Mesenchymal stem cell (in vitro differentiated cells and primary cell): ENCODE results near the gene CTNNA3.

Source experiments
- DNase-seq: peaks from one replicate; pipeline ENCODE4 v3.0.0-alpha.2; 2013
- H2AFZ ChIP-seq: one replicate; pipeline ENCODE4 v1.6.1; 2013; ENCODE audit warnings: low read depth, mild to moderate bottlenecking, control low read depth, inconsistent platforms, low read length, moderate library complexity
- H2AK5ac ChIP-seq: 2 replicates; pipeline ENCODE4 v1.6.1; 2013; ENCODE audit warnings: low read length, moderate library complexity, mild to moderate bottlenecking, inconsistent platforms; ENCODE audit not compliant: severe bottlenecking
- H2BK120ac ChIP-seq: one replicate; pipeline ENCODE4 v1.6.1; 2013; ENCODE audit warnings: low read depth, mild to moderate bottlenecking, inconsistent platforms, low read length, moderate library complexity
- H2BK12ac ChIP-seq, 2 experiments: one replicate each; pipeline ENCODE4 v1.6.1; 2013; ENCODE audit warnings: inconsistent platforms in 2 of 2, low read length in 2 of 2, mild to moderate bottlenecking in 2 of 2, moderate library complexity in 2 of 2, control low read depth in 1 of 2
- H2BK15ac ChIP-seq: one replicate; pipeline ENCODE4 v1.6.1; 2013; ENCODE audit warnings: mild to moderate bottlenecking, low read depth, inconsistent platforms; ENCODE audit not compliant: poor library complexity, severe bottlenecking
- H2BK5ac ChIP-seq: 2 replicates; pipeline ENCODE4 v1.6.1; 2013; ENCODE audit warnings: low read depth, mild to moderate bottlenecking, low read length, control low read depth, inconsistent platforms; ENCODE audit not compliant: poor library complexity, severe bottlenecking
- H3K14ac ChIP-seq, 2 experiments: one replicate each; pipeline ENCODE4 v1.6.1; 2013; ENCODE audit warnings: inconsistent platforms in 2 of 2, low read length in 2 of 2, control low read depth in 1 of 2, mild to moderate bottlenecking in 1 of 2, moderate library complexity in 1 of 2
- H3K18ac ChIP-seq, 2 experiments: one replicate each; pipeline ENCODE4 v1.6.1; 2013; ENCODE audit warnings: inconsistent platforms in 2 of 2, low read length in 2 of 2, control low read depth in 1 of 2, low read depth in 1 of 2, mild to moderate bottlenecking in 1 of 2
- H3K23ac ChIP-seq, 2 experiments: one replicate each; pipeline ENCODE4 v1.6.1; 2013; ENCODE audit warnings: inconsistent platforms in 2 of 2, low read length in 2 of 2, mild to moderate bottlenecking in 2 of 2, moderate library complexity in 2 of 2, control low read depth in 1 of 2
- H3K27ac ChIP-seq: 2 replicates; pipeline ENCODE4 v1.5.1; 2013; ENCODE audit warnings: mild to moderate bottlenecking, moderate library complexity, low read length, control low read depth, inconsistent platforms; ENCODE audit not compliant: poor library complexity, severe bottlenecking
- H3K27me3 ChIP-seq, 2 experiments: 2 replicates each; pipeline versions ENCODE4 v1.6.1 to v1.7.0; 2013; ENCODE audit warnings: low read length in 2 of 2, mild to moderate bottlenecking in 2 of 2, moderate library complexity in 2 of 2, control low read depth in 1 of 2, inconsistent platforms in 1 of 2; ENCODE audit not compliant: control insufficient read depth in 1 of 2, insufficient read depth in 1 of 2
- H3K36me3 ChIP-seq, 2 experiments: 2 replicates each; pipeline versions ENCODE4 v1.6.1 to v1.7.0; 2013; ENCODE audit warnings: low read length in 2 of 2, control low read depth in 1 of 2, inconsistent platforms in 1 of 2, low read depth in 1 of 2, mild to moderate bottlenecking in 1 of 2; ENCODE audit not compliant: insufficient read depth in 2 of 2, control insufficient read depth in 1 of 2
- H3K4ac ChIP-seq, 2 experiments: one replicate each; pipeline ENCODE4 v1.6.1; 2013; ENCODE audit warnings: inconsistent platforms in 2 of 2, low read length in 2 of 2, mild to moderate bottlenecking in 2 of 2, moderate library complexity in 2 of 2, control low read depth in 1 of 2, low read depth in 1 of 2
- H3K4me1 ChIP-seq: 2 replicates; pipeline ENCODE4 v1.6.1; 2013; ENCODE audit warnings: low read depth, low read length, control low read depth; ENCODE audit not compliant: control insufficient read depth, insufficient read depth
- H3K4me2 ChIP-seq: 2 replicates; pipeline ENCODE4 v1.6.1; 2013; ENCODE audit warnings: low read length, mild to moderate bottlenecking, inconsistent platforms; ENCODE audit not compliant: poor library complexity, severe bottlenecking
- H3K4me3 ChIP-seq, 2 experiments: 2 replicates each; pipeline versions ENCODE4 v1.5.1 to v1.7.0; 2013; ENCODE audit warnings: low read length in 2 of 2, mild to moderate bottlenecking in 2 of 2, control low read depth in 1 of 2, low read depth in 1 of 2; ENCODE audit not compliant: insufficient read depth in 1 of 2
- H3K79me1 ChIP-seq: replicated peaks from 2 replicates; pipeline ENCODE4 v1.6.1; 2013; ENCODE audit warnings: mild to moderate bottlenecking, control low read depth, low read length, inconsistent platforms; ENCODE audit not compliant: poor library complexity, severe bottlenecking
- H3K9ac ChIP-seq: 2 replicates; pipeline ENCODE4 v1.7.0; 2013; ENCODE audit warnings: mild to moderate bottlenecking, low read length, moderate library complexity
- H3K9me3 ChIP-seq: 2 replicates; pipeline ENCODE4 v1.7.0; 2013; ENCODE audit warnings: mild to moderate bottlenecking, low read length; ENCODE audit not compliant: control insufficient read depth
- H4K8ac ChIP-seq: one replicate; pipeline ENCODE4 v1.6.1; 2013; ENCODE audit warnings: inconsistent platforms, mild to moderate bottlenecking, low read length, moderate library complexity
- H4K91ac ChIP-seq: one replicate; pipeline ENCODE4 v1.6.1; 2013; ENCODE audit warnings: mild to moderate bottlenecking, low read length, inconsistent platforms
- WGBS: methylation state at CpG from one replicate; pipeline ENCODE4 v1.1.7; 2013; ENCODE audit warnings: mixed read lengths; 5-methylcytosine and 5-hydroxymethylcytosine counted together

Gene CTNNA3

DNA sequence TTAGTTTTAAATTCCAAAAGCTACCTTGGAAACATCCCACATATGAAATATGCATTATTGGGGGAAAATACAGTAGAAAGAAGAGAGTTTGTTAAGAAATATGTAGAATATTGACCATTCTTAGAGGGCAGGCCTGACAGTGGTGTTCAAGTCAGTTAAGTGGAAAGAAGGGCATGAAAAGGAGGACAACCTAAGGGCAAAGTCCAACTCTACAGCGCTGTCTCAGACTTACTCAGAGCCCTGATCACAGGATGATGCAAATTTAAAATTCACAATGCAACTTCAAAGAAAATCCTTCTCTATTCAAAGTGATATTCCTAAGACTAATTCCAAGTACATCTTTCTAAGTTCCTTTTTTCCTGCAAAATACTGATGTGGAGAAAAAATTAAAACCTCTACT lies 909.3 kb downstream of the CTNNA3 start:
- H3K4me2 ChIP-seq: no peak overlapping the region

DNA sequence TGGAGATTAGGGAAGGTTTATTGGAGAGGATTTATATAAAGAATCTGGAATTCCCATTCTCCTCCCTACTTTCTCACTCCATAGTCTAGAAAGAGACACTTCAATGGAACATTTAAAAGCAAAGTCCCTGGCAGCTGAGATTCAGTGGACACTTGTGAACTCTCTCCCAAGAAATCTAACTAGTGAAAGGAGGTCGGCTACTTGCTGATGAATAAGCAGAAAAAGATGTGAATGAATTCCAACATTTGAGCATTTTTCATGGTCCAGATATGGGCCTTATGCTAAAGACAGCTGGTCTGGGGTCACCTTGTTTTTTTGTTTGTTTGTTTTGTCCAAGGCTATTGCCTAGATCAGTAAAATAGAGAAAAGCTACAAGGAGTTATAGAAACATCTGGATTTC lies 911.2 kb downstream of the CTNNA3 start:
- Histone ChIP-seq H3K79me1 (no peaks in the 10 kb centered on the region), H3K9me3 (no peaks in the 10 kb centered on the region)

More for the DNA sequence above, 909.3 kb downstream of the CTNNA3 start:
- no peak overlapping the region for H3K14ac ChIP-seq
- no peak overlapping the region for H2BK15ac ChIP-seq
- no peaks in the 10 kb centered on the region for H3K4me1 ChIP-seq
- H2AK5ac ChIP-seq: no peak overlapping the region
- H3K9ac ChIP-seq: no peak overlapping the region
- H3K9me3 ChIP-seq: no peaks in the 10 kb centered on the region
- no peak for DNase-seq
- H4K91ac ChIP-seq: no peak overlapping the region
- H3K4ac ChIP-seq: no peak overlapping the region
- H3K79me1 ChIP-seq: no peaks in the 10 kb centered on the region
- no peaks in the 10 kb centered on the region for H3K27me3 ChIP-seq
- H3K23ac ChIP-seq: no peak overlapping the region
- 89% methylated on average over 1 of the region's 1 CpG for WGBS
- no peak overlapping the region for H3K4me3 ChIP-seq
- H3K18ac ChIP-seq: no peak overlapping the region
- no peak overlapping the region for H2BK12ac ChIP-seq
- H3K36me3 ChIP-seq: no peaks in the 10 kb centered on the region
- H2BK120ac ChIP-seq: no peak overlapping the region
- H2BK5ac ChIP-seq: no peak overlapping the region
- H3K27ac ChIP-seq: no peak overlapping the region
- H4K8ac ChIP-seq: no peak overlapping the region
- H2AFZ ChIP-seq: no peak overlapping the region

DNA sequence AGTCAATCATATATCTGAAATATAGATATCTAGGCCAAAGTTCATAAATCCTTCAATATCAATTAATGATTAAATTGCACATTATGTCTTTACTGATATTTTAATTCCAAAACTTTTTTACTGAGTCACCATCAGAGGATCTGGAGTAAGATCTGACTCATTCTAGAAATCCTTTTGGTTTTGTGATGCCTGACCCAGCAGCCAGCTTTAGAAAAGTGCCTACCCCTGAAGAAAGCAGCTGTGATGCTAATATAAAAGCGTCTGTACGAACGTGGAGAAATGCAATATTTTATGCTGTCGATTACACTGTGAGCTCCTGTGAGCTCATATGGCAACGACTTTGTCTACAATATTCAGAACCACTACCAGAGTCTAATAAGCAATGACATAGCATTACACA lies 912.7 kb downstream of the CTNNA3 start:
- 86% methylated on average over 5 of the region's 5 CpGs for WGBS
- Histone ChIP-seq H3K36me3 (no peaks in the 10 kb centered on the region), H3K27ac (peak overlapping the region; percentile 8), H2AFZ (no peak overlapping the region), H3K18ac (no peak overlapping the region), H3K4ac (no peak overlapping the region), H3K4me3 (no peak overlapping the region), H2BK15ac (no peak overlapping the region), H3K79me1 (no peaks in the 10 kb centered on the region), H2BK12ac (no peak overlapping the region), H3K14ac (no peak overlapping the region), H2BK120ac (no peak overlapping the region), H3K9me3 (no peaks in the 10 kb centered on the region), H3K4me2 (no peak overlapping the region), H4K8ac (no peak overlapping the region), H2AK5ac (no peak overlapping the region), H2BK5ac (no peak overlapping the region), H3K23ac (no peak overlapping the region), H3K9ac (peak overlapping the region; percentile 51), H3K27me3 (no peaks in the 10 kb centered on the region), H3K4me1 (no peaks in the 10 kb centered on the region), H4K91ac (no peak overlapping the region)
- no peak for DNase-seq

More for the DNA sequence above, 911.2 kb downstream of the CTNNA3 start:
- no peak overlapping the region for H4K91ac ChIP-seq
- H3K36me3 ChIP-seq: no peaks in the 10 kb centered on the region
- 72% methylated on average over 1 of the region's 1 CpG for whole genome bisulfite sequencing
- no peak overlapping the region for H2BK5ac ChIP-seq
- H3K4me1 ChIP-seq: no peaks in the 10 kb centered on the region
- H2AK5ac ChIP-seq: no peak overlapping the region
- H2BK120ac ChIP-seq: no peak overlapping the region
- no peak overlapping the region for H3K4ac ChIP-seq
- no peak overlapping the region for H3K4me3 ChIP-seq
- H3K27ac ChIP-seq: no peak overlapping the region
- H2BK15ac ChIP-seq: no peak overlapping the region
- no peak overlapping the region for H3K14ac ChIP-seq
- DNase-seq: no peak
- no peak overlapping the region for H3K18ac ChIP-seq
- H3K9ac ChIP-seq: no peak overlapping the region
- no peak overlapping the region for H4K8ac ChIP-seq
- H3K4me2 ChIP-seq: no peak overlapping the region
- H3K23ac ChIP-seq: no peak overlapping the region
- no peaks in the 10 kb centered on the region for H3K27me3 ChIP-seq
- no peak overlapping the region for H2BK12ac ChIP-seq
- H2AFZ ChIP-seq: no peak overlapping the region

DNA sequence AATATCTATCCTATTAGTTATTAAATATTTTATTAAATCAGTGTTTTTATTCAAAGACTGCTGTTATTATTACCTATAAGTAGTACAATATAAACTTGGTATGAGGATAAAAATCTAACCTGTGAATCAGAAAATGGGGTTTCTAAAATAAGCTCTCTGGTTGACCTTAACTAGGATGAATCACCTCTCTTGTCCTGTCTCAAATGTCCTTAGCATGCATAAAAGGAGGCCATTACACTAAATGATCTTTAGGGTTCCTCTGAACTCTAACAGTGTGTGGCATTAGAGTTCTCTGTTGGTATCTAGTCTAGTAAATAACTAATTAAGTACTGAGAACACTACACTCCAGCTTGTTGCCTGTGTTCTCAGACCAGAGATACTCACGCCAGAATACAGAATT lies 913.2 kb downstream of the CTNNA3 start:
- Histone ChIP-seq H4K91ac (no peak overlapping the region), H2BK12ac (no peak overlapping the region), H3K4ac (no peak overlapping the region), H2BK15ac (no peak overlapping the region), H3K27ac (peak overlapping the region; percentile 81), H3K79me1 (no peaks in the 10 kb centered on the region), H3K14ac (no peak overlapping the region), H2AK5ac (no peak overlapping the region), H3K23ac (no peak overlapping the region), H2BK120ac (no peak overlapping the region), H3K4me1 (no peaks in the 10 kb centered on the region), H3K18ac (no peak overlapping the region), H3K9ac (peak overlapping the region; percentile 51), H2BK5ac (no peak overlapping the region), H3K27me3 (no peaks in the 10 kb centered on the region), H3K36me3 (no peaks in the 10 kb centered on the region), H2AFZ (no peak overlapping the region), H3K4me2 (no peak overlapping the region), H4K8ac (no peak overlapping the region), H3K4me3 (no peak overlapping the region), H3K9me3 (no peaks in the 10 kb centered on the region)
- WGBS: 100% methylated on average over 1 of the region's 1 CpG
- DNase-seq: no peak
